Neural crest cell (in vitro differentiated cells): ENCODE results near the gene GFAP. TPM values are rescaled to one million over a fixed set of nuclear protein-coding genes. Genes with fewer than 3 reads are reported as not detected.

Source experiments
- DNase-seq: peaks from one replicate; pipeline ENCODE4 v3.0.0; 2021; ENCODE audit warnings: low read depth, mixed read lengths, low spot score
- H3K27ac Mint-ChIP-seq: one replicate; pipeline ENCODE4 v1.8.0; 2021; ENCODE audit warnings: mild to moderate bottlenecking, mixed read lengths; ENCODE audit not compliant: unreplicated experiment
- H3K27me3 Mint-ChIP-seq: 2 replicates; pipeline ENCODE4 v1.8.0; 2021; ENCODE audit warnings: low read depth, mild to moderate bottlenecking, mixed read lengths
- H3K36me3 Mint-ChIP-seq: 2 replicates; pipeline ENCODE4 v1.8.0; 2021; ENCODE audit warnings: low read depth, mild to moderate bottlenecking, mixed read lengths
- H3K4me1 Mint-ChIP-seq: 2 replicates; pipeline ENCODE4 v1.8.0; 2021; ENCODE audit warnings: mixed read lengths
- H3K4me3 Mint-ChIP-seq: one replicate; pipeline ENCODE4 v1.8.0; 2021; ENCODE audit warnings: mild to moderate bottlenecking, mixed read lengths
- H3K9me3 Mint-ChIP-seq: 2 replicates; pipeline ENCODE4 v1.8.0; 2021; ENCODE audit warnings: mixed read lengths
- total RNA-seq: library from RNA; stranded (reverse); gene quantifications from 2 replicates; pipeline ENCODE4 v1.2.1, GENCODE V29; 2021
- TF ChIP-seq, protein P1 (sequence below): fragments of 200-600 bp; sonication (generic); conservative IDR thresholded peaks from 2 replicates; pipeline ENCODE4 v1.5.0; 2021; ENCODE audit warnings: antibody characterized with exemption, mild to moderate bottlenecking

Gene GFAP
- total RNA-seq, 1 donor from 2014 or later = not detected

DNA sequence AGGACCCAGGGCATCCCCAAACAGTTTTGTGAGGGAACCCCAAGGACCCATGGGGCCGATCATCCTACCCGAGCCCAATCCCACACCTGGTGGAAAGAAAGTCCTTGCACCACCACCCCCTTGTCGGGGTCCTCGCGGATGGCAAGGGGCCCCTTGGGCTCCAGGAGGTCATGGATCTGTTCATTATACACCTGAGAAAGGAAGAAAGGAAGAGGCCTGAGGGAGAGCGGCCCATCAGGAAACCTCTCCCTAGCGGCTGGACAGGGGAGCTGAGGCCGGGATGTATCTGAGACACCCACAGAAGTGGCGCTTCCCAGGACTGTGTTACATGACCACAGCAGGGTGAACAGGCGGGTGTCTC is 19.4 kb upstream of the GFAP start:
- H3K27ac Mint-ChIP-seq = no peak overlapping the region
- TF ChIP-seq, protein P1, sequence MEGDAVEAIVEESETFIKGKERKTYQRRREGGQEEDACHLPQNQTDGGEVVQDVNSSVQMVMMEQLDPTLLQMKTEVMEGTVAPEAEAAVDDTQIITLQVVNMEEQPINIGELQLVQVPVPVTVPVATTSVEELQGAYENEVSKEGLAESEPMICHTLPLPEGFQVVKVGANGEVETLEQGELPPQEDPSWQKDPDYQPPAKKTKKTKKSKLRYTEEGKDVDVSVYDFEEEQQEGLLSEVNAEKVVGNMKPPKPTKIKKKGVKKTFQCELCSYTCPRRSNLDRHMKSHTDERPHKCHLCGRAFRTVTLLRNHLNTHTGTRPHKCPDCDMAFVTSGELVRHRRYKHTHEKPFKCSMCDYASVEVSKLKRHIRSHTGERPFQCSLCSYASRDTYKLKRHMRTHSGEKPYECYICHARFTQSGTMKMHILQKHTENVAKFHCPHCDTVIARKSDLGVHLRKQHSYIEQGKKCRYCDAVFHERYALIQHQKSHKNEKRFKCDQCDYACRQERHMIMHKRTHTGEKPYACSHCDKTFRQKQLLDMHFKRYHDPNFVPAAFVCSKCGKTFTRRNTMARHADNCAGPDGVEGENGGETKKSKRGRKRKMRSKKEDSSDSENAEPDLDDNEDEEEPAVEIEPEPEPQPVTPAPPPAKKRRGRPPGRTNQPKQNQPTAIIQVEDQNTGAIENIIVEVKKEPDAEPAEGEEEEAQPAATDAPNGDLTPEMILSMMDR = no peak
- peaks cover 12% of the 10 kb centered on the region for H3K36me3 Mint-ChIP-seq
- H3K4me1 Mint-ChIP-seq = no peaks in the 10 kb centered on the region
- no peak overlapping the region for H3K4me3 Mint-ChIP-seq
- no peak for DNase-seq
- no peaks in the 10 kb centered on the region for H3K27me3 Mint-ChIP-seq
- no peaks in the 10 kb centered on the region for H3K9me3 Mint-ChIP-seq

DNA sequence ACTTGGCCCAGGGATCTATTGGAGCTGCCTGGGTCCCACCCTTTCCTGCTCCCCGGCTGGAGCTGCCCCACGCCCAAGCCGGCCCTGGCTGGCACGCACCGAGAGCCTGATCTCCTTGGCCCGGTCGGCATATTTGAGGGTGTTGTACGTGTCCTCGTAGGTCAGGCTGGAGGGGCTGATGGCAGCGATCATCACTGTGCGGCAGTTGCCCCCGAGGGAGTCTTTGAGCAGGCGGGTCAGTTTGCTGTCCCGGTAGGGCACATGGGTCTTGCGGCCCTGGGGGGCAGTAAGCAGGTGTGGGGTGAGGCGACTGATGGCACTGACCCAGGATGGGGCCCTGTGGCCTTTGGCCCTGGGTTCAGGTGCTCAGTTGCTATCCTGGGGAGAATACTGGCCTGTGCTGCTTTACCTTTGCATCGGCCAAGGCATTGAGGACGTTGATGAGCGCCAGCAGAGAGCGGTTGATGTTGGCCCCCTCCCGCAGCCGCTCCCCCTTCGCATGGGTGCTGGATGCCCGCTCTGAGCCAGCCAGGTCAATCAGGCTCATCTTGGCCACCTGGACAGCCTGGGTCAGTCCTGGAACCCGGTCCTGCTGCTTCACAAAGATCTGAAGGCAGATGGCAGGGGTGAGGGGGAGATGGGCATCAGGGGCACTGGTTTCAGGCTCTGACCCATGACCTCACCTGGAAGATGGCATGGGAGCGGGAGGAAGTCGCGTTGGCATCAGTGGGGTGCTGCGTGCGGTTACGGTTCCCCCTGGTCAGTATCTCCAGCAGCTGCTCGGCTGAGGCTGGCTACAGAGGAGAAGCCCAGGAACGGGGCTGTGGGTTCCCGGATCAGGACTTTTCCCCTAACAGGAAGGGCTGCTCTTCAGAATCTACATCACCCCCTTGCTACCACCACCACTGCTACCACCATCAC is 18.8 kb upstream of the GFAP start:
- DNase-seq = no peak
- Mint-ChIP-seq H3K27me3 (no peaks in the 10 kb centered on the region), H3K4me3 (no peak overlapping the region)

DNA sequence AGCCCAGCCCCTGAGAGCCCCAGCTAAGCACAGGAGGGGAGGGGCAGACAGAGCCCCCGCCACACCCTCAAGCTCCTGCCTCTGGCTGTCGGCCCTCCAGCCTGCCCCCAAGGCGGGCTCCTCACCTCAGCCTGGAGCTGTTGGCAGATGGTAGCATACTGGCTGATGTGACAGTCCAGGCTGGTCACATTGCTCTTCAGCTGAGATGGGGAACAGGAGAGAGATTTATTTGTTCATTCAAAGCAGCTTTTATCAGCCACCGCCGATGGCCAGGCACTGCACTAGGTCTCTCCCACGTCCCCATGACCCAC is 17.4 kb upstream of the GFAP start:
- no peaks in the 10 kb centered on the region for H3K27me3 Mint-ChIP-seq
- no peaks in the 10 kb centered on the region for H3K4me1 Mint-ChIP-seq
- TF ChIP-seq, protein P1 = no peak
- H3K27ac Mint-ChIP-seq = no peak overlapping the region
- no peak for DNase-seq
- no peak overlapping the region for H3K4me3 Mint-ChIP-seq
- H3K36me3 Mint-ChIP-seq = peaks cover 4% of the 10 kb centered on the region
- H3K9me3 Mint-ChIP-seq = no peaks in the 10 kb centered on the region

More for the DNA sequence above, 18.8 kb upstream of the GFAP start:
- Mint-ChIP-seq H3K36me3 (peaks cover 10% of the 10 kb centered on the region), H3K4me1 (no peaks in the 10 kb centered on the region), H3K27ac (no peak overlapping the region), H3K9me3 (no peaks in the 10 kb centered on the region)
- TF ChIP-seq, protein P1 = no peak

DNA sequence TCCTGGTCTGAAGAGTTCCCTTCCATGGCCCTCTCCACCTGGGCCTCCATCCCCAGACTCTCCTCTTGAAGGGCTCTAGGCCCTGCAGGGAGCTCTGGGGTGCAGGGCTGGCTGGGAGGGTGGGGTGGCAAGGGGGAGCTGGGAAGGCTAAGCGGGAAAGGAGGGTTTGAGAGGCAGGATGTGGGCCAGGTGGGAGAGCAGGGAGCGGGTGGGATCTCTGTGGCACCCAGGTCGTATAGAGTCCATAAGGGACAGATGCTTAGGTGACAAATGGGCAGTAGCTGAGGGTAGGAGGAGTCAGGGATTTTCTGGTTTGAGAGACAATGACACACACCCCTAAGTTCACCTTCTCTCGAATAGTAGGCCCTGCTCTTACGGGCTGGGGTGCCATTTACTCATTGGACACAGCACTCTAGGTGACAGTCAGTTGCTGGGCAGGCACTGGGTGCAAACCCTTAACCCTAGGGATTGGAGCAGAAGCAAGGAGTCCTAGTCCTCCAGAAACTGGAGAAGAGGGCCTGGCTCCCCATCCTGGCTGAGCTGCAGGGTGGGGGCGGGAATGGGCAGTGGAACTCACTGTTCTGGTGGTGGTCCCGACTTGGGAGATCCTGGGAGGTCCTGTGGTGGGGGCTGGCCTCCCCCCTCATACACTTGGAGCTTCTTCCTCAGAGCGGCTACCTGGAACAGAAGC is 16.9 kb upstream of the GFAP start:
- peaks cover 4% of the 10 kb centered on the region for H3K36me3 Mint-ChIP-seq
- TF ChIP-seq, protein P1 = no peak
- H3K4me3 Mint-ChIP-seq = no peak overlapping the region
- DNase-seq = no peak
- H3K27me3 Mint-ChIP-seq = no peaks in the 10 kb centered on the region
- no peaks in the 10 kb centered on the region for H3K9me3 Mint-ChIP-seq
- no peak overlapping the region for H3K27ac Mint-ChIP-seq
- H3K4me1 Mint-ChIP-seq = no peaks in the 10 kb centered on the region

DNA sequence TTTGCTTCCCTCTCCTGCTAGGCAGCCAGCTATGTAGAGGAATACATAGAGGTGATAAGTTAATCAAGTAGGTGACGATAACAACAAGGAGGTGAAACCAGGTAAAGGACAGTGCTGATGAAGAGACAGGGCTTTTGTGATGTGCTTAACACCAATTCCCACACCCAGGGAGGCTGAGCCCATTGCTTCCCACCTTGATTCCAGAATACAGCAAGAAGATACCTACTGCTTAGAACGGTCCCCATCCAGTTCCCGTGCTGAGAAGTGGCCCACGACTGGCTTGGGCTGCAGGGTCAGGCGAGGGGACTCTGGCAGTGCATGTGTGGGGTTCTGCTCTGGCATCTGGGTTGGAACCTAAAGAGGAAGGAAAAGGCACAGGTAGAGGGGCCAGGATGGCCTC is 16.1 kb upstream of the GFAP start:
- H3K4me3 Mint-ChIP-seq = no peak overlapping the region
- no peaks in the 10 kb centered on the region for H3K4me1 Mint-ChIP-seq
- no peak overlapping the region for H3K27ac Mint-ChIP-seq
- DNase-seq = no peak
- H3K27me3 Mint-ChIP-seq = no peaks in the 10 kb centered on the region
- TF ChIP-seq, protein P1 = no peak
- H3K36me3 Mint-ChIP-seq = peaks cover 7% of the 10 kb centered on the region
- no peaks in the 10 kb centered on the region for H3K9me3 Mint-ChIP-seq
